Measurements from ENCODE around the gene ERMAP. TPM values are rescaled to one million over a fixed set of nuclear protein-coding genes. Genes with fewer than 3 reads are reported as not detected.

The ERMAP gene, protein sequence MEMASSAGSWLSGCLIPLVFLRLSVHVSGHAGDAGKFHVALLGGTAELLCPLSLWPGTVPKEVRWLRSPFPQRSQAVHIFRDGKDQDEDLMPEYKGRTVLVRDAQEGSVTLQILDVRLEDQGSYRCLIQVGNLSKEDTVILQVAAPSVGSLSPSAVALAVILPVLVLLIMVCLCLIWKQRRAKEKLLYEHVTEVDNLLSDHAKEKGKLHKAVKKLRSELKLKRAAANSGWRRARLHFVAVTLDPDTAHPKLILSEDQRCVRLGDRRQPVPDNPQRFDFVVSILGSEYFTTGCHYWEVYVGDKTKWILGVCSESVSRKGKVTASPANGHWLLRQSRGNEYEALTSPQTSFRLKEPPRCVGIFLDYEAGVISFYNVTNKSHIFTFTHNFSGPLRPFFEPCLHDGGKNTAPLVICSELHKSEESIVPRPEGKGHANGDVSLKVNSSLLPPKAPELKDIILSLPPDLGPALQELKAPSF
- total RNA-seq = 11.2 TPM

DNA sequence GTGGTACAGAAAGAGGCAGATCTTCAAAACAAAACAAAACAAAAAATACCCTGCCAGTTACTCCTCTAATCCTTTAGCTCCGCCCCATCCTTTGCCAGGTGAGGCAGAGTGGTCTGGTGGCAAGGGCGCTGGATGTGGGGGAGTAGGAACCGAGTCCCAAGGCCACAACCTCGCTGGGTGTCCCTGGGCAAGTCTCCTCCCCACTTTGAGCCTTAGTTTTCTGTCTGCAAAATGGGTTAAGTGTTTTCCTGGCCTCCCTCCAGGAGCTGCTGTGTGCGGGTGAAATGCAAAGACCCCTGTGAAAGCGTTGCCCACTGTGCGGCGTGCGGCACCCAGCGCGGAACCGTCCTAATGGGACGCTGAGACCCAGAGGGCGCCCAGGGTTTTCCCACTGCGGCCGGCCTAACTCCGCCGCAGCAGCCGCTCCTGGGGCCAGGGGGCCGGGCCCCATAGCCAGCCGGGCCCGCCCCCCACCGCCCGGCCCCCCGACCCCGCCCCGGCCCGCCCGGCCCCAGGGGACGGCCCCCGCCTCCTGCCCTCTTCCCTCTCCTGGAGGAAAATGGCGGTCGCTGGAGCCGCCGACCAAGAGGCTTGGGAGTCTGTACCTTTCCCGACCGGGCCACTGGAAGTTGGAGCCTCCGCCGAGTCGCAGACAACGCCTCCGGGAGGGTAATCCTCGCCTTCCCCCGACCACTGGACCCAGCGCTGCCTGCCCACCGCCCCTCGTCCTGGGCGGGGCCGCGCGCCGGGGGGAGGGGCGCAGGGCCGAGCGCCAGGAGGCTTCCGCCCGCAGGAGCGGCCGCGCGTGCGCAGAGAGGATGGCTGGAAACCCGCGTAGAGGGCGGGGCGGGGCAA, at the start of gene ERMAP, which contains the start of gene SVBP:
Gene ERMAP (plus strand): TSS at position 538 of the 855 bp plus-strand sequence. CDS start 13,327 bp downstream, outside the sequence.
Gene SVBP (minus strand): TSS at position 813 of the 855 bp plus-strand sequence. CDS start 853 bp downstream, outside the sequence.
- intact Hi-C loops (cut with DNase I) = no loop called here
- DNase-seq (ENCODE audit: low spot score) = peak; percentile 97
- peak; percentile 98 for ATAC-seq

- ATAC-seq (no peak), DNase-seq (ENCODE audit: low spot score) (no peak)
- intact Hi-C loops (cut with DNase I) = no loop called here
Observed at GRCh38 chr1:42767510-42768000, 49.4 kb upstream of the ERMAP start.

DNA sequence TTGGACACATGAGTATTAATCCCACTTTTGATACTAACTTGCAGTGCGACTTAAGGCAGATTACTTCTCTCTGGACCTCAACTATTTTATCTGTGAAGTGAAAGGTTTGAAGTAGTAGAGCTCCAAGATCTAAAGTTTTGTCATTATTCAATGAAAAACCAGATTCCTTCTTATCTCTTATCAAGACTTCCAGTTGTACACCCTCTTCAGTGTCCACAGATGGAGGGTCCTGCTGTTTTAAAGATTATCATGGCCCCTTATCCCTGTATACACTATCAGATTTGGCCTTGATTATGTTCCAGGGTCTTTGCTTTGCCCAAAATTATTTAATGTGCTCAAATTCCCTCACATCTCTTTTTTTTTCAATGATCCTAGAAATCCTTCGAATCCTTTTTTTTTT, 48.8 kb upstream of the ERMAP start:
- ATAC-seq = no peak
- DNase-seq (ENCODE audit: low spot score) = no peak
- intact Hi-C loops (cut with DNase I) = no loop called here

GRCh38 chr1:42769811-42770210, 47.1 kb upstream of the ERMAP start:
- DNase-seq (ENCODE audit: low spot score) (no peak), ATAC-seq (no peak)
- intact Hi-C loops (cut with DNase I) = no loop called here

- ATAC-seq (no peak), DNase-seq (ENCODE audit: low spot score) (no peak)
- intact Hi-C loops (cut with DNase I) = no loop called here
Observed at GRCh38 chr1:42773420-42773819, 43.5 kb upstream of the ERMAP start.

DNA sequence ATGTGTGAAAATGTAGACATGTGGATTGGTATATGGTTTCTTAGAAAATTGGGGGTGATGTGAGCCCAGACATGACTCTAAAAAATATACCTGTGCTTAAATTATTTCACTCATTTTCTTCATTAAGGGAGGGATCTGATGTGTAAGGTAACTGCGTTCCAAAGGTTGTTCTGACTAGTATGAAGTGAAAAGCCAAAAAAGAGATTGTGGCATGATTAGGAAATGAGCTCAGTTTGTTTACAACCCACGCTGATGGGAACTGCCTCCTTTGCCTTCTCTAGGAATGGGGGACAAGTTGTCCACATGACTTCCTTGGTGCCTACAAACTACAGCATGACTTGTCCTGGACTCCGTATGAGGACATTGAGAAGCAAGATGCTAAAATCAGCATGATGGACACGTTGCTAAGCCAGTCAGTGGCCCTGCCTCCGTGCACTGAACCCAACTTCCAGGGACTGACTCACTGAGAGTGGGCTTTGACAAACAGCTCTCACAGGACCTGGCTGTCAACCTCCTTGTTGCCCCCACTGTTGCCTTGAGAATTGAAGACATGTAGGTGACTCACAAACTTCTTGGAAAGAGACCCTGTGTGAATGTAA, 41.9 kb upstream of the ERMAP start:
- no peak for ATAC-seq
- intact Hi-C loops (cut with DNase I) = no loop called here
- DNase-seq (ENCODE audit: low spot score) = no peak

DNA sequence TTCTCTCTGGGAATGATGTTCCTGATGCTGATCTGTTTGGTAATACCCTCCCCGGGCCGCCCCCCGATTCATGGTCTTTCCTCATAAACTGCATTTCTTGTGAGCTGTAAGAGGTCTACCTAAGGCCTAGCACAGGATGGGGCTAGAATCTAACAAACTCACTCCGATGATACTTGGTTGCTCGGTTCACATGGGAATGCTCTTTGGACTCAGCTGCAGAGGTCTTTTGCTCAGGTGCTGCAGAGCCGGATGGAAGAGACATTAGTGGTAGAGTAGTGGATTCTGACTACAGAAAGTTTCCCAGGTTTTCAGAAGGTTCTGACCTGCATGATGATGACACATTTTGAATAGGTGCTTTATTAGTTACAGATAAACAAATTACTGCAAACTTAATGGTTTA, 40.4 kb upstream of the ERMAP start:
- ATAC-seq (no peak), DNase-seq (ENCODE audit: low spot score) (no peak)
- intact Hi-C loops (cut with DNase I) = no loop called here

GRCh38 chr1:42777852-42778251, 39.1 kb upstream of the ERMAP start:
- DNase-seq (ENCODE audit: low spot score) (no peak), ATAC-seq (peak; percentile 82)
- intact Hi-C loops (cut with DNase I) = no loop called here

DNA sequence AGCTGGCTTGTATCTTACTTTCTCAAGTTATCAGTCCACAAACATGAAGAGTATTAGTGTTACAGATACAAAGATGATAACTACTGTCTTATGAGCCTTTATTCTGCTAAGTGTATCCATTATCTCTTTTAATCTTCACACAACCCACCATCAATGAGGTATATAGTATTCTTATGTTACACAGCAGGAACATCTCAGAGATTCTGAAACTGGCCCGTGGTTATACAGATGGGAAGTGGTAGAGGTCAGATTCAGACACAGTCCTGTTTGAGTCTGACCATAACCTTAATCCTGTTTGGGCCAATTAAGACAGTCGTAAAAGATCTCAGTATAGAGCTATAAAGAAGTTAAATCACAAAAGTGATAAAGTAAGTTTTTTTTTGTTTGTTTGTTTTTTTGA, 37.2 kb upstream of the ERMAP start:
- no peak for DNase-seq (ENCODE audit: low spot score)
- no peak for ATAC-seq
- intact Hi-C loops (cut with DNase I) = no loop called here

GRCh38 chr1:42780176-42780575, 36.7 kb upstream of the ERMAP start:
- DNase-seq (ENCODE audit: low spot score) = no peak
- no peak for ATAC-seq
- intact Hi-C loops (cut with DNase I) = no loop called here

- intact Hi-C loops (cut with DNase I) = no loop called here
- ATAC-seq = no peak
- no peak for DNase-seq (ENCODE audit: low spot score)
Observed at GRCh38 chr1:42783092-42783491, 33.8 kb upstream of the ERMAP start.

DNA sequence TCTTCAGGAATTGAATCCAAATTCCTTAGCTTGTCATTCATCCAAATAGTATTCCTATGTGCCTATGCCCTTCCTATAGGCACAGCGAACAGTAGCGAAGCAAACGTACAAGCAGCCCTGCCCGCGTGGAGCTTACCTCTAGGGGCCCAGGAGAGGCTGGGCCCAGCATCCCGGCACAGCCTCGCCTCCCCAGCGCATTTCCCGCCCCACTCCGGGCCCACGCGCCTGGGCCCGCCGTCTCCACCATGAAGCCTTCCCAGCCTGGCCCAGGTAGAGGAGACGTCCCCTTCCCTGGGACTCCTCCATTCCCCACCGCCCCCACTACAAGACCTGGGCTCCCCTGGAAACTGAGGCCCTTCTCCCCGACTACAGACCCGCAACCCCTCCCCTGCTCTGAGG, 32.4 kb upstream of the ERMAP start:
- intact Hi-C loops (cut with DNase I) = no loop called here
- DNase-seq (ENCODE audit: low spot score) = no peak
- ATAC-seq = peak; percentile 11

- peak; percentile 62 for DNase-seq (ENCODE audit: low spot score)
Observed at GRCh38 chr1:42784946-42785693, 31.8 kb upstream of the ERMAP start, which contains the start of gene TMEM269. Gene TMEM269 (plus strand): TSS chr1:42784991. CDS start chr1:42789894, 4,903 bp downstream.

GRCh38 chr1:42786097-42786496, 30.8 kb upstream of the ERMAP start:
- no peak for DNase-seq (ENCODE audit: low spot score)
- intact Hi-C loops (cut with DNase I) = no loop called here
- ATAC-seq = no peak

More at GRCh38 chr1:42784946-42785693, 31.8 kb upstream of the ERMAP start, which contains the start of gene TMEM269:
- ATAC-seq = peak; percentile 65
- intact Hi-C loops (cut with DNase I) = no loop called here

GRCh38 chr1:42788021-42788420, 28.9 kb upstream of the ERMAP start:
- ATAC-seq (no peak), DNase-seq (ENCODE audit: low spot score) (no peak)
- intact Hi-C loops (cut with DNase I) = no loop called here

GRCh38 chr1:42793824-42794223, 23.1 kb upstream of the ERMAP start:
- peak; percentile 89 for ATAC-seq
- intact Hi-C loops (cut with DNase I) = loop anchor here (10.0 kb wide), 1 partner anchor 281 kb away; no protein-coding TSS in a partner anchor
- DNase-seq (ENCODE audit: low spot score) = no peak

GRCh38 chr1:42797414-42797813, 19.5 kb upstream of the ERMAP start:
- no peak for ATAC-seq
- DNase-seq (ENCODE audit: low spot score) = no peak
- intact Hi-C loops (cut with DNase I) = loop anchor here (5.0 to 10.0 kb wide), 2 partner anchors 277 to 570 kb away; partner anchors contain the start of gene ELOVL1

DNA sequence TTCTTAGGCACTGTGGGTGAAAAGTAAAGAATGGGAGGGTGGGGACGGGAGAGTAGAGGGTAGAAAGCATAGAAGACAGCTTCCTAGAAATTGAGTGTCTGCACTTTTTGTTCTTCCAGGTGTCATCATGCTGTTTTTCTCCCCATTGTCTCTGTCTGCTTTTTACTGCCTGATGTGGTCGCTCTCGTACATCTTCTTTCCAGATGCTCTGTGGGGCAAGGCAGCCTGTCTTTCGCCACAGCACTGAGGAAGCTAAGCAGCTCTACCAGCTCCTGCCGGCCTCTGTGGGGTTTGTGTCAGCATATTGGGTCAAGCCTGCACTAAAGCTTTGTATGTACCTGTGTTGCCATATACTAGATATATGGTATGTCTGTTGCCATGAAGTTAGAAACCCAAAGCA, 18.9 kb upstream of the ERMAP start:
- intact Hi-C loops (cut with DNase I) = loop anchor here (5.0 to 10.0 kb wide), 2 partner anchors 277 to 569 kb away; partner anchors contain the start of gene ELOVL1
- DNase-seq (ENCODE audit: low spot score) = no peak
- no peak for ATAC-seq

All from sciatic nerve (tissue), 2 donors.